ENCODE data around the gene WBP1.

The WBP1 gene

DNA sequence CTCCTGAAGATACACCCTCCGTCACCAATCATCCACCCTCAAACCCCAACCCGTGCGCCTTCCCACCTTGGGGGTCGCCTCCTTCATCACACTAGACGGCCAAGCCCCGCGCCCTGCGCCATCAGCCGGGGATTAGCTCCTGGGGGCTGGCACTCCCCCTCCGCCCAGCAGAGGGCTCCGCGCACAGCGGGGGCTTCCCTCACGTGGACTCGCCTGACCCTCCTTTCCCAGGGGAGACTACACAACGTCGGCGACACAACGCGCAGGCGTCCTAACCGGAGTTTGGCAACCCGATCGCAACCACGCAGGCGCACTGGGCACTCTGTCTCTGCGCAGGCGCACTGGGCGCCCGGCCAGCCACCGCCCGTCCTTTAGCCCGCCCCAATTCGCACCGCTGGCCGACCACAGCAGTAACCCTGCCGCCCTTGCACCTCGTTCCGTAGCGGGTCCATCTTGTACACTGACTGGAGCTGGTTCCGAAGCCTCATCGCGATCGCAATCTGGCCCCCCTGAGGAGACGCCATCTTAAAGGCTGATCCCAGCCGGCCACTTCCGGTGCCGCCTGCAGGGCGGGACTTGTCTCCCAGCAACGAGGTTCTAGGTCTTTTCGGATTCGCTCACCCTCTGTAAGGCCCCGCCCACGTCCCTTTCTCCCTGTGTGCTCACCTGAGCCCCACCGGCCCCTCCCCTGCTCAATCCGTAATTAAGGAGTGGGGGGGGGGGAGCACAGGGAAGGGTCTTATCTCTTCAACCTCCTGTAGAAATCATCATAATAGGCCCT, 49.1 kb downstream of the WBP1 start, which contains the start of gene PCGF1:
Gene PCGF1 (minus strand): TSS at position 551 of the 781 bp plus-strand sequence. CDS start 27 bp downstream, at position 524.
- Histone ChIP-seq H3K4me3 (peak within 1 kb of the TSS; percentile 66 to 80), H3K4me1 (peaks cover 0 to 44% (median 30%) of the 10 kb centered on the region in 4 donors), H3K36me3 (peaks cover 13 to 24% (median 13%) of the 10 kb centered on the region in 3 donors), H3K27ac (peak within 1 kb of the TSS; percentile 94 to 97), H3K27me3 (peaks cover 0 to 43% of the 10 kb centered on the region in 2 donors), H3K9me3 (no peaks in the 10 kb centered on the region)
- DNase-seq: peak; percentile 99 to 100
- intact Hi-C loops (cut with DNase I; ENCODE audit: low total_unique reads): no loop called here
- TF ChIP-seq, protein P1, sequence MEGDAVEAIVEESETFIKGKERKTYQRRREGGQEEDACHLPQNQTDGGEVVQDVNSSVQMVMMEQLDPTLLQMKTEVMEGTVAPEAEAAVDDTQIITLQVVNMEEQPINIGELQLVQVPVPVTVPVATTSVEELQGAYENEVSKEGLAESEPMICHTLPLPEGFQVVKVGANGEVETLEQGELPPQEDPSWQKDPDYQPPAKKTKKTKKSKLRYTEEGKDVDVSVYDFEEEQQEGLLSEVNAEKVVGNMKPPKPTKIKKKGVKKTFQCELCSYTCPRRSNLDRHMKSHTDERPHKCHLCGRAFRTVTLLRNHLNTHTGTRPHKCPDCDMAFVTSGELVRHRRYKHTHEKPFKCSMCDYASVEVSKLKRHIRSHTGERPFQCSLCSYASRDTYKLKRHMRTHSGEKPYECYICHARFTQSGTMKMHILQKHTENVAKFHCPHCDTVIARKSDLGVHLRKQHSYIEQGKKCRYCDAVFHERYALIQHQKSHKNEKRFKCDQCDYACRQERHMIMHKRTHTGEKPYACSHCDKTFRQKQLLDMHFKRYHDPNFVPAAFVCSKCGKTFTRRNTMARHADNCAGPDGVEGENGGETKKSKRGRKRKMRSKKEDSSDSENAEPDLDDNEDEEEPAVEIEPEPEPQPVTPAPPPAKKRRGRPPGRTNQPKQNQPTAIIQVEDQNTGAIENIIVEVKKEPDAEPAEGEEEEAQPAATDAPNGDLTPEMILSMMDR (IDR thresholded peaks at IDR 0.05): peak in 1 of 2 experiments; percentile 10

DNA sequence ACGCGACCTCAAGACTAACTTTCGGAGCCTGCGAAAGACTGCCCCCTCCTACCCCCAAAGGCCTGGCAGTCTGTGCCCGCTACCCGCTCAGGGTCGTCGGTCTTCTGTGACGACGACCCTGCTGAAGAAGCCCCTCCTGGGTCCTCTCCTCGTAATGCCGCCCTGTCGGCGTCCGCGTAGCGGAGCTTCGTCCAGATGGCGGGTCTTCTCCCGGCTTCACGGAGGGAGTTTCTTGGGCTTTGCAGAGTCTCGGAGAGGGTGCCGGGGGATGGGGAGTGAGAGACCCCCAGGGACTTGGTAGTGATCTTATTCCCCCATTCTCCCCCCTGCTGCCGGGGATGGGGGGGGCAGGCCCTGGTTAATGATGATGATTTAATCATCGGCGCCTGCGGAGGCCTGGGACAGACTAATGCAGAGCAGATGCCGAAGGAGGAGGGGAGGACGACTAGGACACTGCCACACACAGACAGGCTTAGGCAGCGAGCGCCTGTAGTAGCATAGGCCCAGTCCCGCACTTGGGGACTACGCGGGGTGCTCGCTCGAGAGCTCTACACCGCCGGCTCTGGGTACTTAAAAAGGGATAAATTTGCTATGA, 49.8 kb downstream of the WBP1 start:
- intact Hi-C loops (cut with DNase I; ENCODE audit: low total_unique reads): no loop called here
- peak overlapping the region; percentile 94 to 97 for H3K27ac ChIP-seq
- H3K36me3 ChIP-seq: peaks cover 13 to 24% (median 13%) of the 10 kb centered on the region in 3 donors
- peaks cover 3 to 43% of the 10 kb centered on the region in 2 donors for H3K27me3 ChIP-seq
- DNase-seq: peak; percentile 24 to 65
- TF ChIP-seq, protein P1 (IDR thresholded peaks at IDR 0.05): no peak
- H3K4me3 ChIP-seq: peak overlapping the region; percentile 66 to 80
- peaks cover 0 to 38% (median 26%) of the 10 kb centered on the region in 4 donors for H3K4me1 ChIP-seq
- no peaks in the 10 kb centered on the region for H3K9me3 ChIP-seq

- peaks cover 17 to 61% of the 10 kb centered on the region in 2 donors for H3K27me3 ChIP-seq
- no peak for DNase-seq
- H3K4me1 ChIP-seq: peaks cover 0 to 43% (median 34%) of the 10 kb centered on the region in 4 donors
- no peak overlapping the region for H3K4me3 ChIP-seq
- peaks cover 6 to 13% (median 11%) of the 10 kb centered on the region in 3 donors for H3K36me3 ChIP-seq
- H3K27ac ChIP-seq: no peak overlapping the region
- intact Hi-C loops (cut with DNase I; ENCODE audit: low total_unique reads): no loop called here
- H3K9me3 ChIP-seq: no peaks in the 10 kb centered on the region
- TF ChIP-seq, protein P1 (IDR thresholded peaks at IDR 0.05): no peak
These were observed 52.0 kb downstream of the WBP1 start for GRCh38 chr2:74510272-74510671.
